ENCODE data around the gene CHST1.
A peak's percentile ranks its signal among the peaks of the same experiment; 100 is the strongest.

Gene CHST1

DNA sequence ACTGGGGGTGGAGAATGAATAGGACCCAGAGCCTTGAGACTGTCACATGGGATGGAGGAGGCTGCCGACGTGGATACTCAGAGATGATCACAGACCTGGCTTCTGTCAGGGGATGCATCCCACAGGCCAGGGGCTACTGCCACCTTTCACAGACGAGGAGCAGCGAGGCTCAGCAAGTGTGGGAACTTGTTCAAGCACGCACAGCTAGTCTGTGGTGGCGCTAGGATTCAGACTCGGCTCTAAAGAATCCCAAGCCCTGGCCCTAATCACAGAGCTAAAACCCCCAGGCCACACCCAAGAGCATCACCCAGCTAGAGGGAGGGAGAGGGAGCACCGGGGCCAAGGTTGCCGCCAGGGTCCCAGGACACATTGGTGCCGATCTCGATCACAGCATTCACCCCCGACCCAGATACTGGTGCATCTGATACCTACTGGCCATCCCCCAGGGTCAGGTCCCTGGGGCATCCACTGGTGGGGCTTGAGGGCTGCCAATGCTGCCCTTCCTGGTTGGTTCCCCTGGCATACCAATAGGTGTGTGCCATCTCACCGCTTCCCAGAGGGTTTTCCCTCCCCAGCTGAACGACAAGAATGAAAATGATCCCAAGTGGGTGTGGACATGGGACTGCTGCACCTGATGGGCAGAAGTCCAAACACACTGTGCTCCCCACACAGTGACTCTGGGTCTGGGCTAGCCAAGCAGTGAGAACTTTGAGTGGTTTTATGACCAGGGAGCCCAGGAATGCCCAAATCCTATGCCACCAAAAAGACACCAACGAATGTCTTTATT is 6.2 kb downstream of the CHST1 start:
- no peak for DNase-seq

DNA sequence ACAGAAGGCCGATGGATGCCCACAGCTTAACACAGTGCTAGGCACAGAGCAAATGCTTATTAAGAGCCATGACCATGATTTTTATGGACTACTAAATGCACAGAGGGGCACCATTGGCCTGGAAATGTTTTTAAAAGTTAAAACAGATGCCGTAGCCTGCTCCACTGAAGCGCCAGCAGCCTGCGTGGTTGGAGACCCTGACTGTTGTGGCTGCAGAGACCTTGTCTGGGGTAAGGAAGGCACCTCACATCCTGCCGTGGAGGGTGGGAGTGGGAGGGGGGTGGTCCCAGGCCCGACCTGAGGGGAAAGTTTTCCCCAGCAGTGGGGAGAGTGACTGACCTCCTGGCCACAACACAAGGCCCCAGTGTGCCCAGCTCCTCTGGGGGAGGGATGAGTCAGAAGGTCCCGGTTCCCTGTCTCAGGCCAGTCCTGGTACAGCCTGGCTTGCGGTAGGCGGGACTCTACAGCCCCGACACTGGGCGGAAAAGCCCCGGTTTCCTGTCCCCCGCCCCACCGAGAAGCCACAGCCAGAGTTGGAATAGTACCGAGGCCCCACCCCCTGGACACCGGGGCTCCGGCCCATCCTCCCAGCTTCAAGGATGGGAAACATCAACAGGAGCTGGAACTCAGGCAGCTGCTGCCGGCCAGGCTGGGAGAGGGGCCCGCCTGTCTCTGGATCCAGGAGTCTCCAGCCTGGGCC is 7.0 kb downstream of the CHST1 start:
- DNase-seq = no peak

DNA sequence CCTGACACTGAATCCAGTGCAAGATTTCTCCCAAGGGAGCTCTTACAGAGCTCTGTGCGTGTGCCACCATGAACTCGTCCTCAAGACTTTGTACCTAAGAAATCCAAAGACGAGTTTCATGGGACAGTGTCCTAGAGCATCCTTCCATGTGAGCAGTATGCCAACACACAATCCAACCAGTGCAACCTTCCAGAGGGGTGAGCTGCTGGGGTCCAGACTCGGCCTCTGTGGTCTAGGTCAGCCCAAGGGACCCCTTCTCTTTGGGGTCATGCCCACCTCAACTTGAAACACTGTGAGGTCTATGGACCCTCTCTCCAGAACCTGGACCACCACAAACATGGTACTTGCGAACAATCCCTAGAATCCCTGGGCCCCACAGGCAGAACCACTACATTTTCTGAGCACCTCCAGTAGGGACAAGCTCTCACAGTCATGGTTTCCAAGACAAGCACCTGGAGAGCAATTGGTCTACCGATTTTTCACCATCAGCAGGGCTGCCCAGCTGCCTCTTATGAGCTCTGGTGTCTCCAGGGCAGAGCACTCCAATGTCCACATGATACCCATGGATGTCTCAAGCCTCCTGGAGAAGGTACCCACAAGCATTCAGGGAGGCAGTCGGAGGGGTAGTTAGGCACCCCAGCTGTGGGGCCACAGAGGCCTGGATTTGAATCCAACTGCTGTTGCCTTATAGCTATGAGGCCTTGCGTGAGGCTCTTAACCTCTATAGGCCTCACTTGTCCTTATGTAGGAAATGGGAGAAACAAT is 7.7 kb downstream of the CHST1 start:
- DNase-seq = no peak

DNA sequence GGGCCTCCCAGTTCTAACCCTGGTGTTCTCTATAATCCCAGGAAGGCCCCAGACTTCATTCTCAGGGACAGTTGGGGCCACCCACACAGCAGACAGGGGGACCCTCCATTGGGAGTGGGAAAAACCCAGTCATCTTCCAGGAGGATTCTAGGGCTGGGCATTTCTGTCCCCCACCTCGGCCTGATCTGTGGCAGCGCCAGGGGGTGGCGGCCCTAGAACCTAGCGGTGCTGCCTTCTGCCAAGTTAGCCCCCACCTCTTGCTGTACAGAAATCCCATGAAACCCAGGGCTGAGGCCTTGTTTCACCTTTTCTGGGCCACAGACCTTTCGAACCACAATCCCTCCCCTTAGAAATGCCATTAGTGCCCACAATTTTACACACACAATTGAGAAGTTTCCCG is 9.6 kb downstream of the CHST1 start:
- no peak for DNase-seq

DNA sequence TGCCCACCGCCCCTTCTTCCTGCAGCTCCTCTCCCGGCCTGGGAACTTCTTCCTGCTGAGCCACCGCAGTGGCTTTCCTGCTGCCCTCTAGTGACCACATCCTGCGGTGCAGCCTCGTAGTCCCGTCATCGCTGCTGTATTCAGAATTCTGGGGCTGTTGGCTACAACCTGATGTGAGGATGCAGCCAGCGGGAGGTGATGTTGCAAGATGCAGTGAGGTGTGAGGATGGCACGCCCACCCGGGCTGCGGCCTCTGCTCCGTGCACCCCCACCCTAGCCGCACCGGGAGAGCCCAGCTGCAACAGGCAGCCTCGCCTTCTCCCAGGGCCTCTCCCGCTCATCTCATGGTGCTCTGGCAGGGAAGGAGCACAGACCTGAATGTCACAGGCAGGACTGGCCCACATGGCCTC is 10.1 kb downstream of the CHST1 start:
- peak; percentile 75 for DNase-seq

DNA sequence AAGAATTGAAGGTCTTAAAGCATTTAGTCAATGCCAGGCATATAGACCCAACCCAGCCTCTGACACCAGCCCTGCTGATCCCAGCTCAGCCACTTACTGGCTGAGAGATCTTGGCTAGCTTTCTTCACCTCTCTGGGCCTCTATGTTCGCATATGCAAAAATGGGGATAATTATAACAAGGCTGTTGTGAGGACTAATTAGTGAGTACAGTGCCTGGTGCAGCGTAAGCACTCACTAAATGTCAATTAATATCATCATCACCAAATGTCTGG is 10.5 kb downstream of the CHST1 start:
- DNase-seq = no peak

DNA sequence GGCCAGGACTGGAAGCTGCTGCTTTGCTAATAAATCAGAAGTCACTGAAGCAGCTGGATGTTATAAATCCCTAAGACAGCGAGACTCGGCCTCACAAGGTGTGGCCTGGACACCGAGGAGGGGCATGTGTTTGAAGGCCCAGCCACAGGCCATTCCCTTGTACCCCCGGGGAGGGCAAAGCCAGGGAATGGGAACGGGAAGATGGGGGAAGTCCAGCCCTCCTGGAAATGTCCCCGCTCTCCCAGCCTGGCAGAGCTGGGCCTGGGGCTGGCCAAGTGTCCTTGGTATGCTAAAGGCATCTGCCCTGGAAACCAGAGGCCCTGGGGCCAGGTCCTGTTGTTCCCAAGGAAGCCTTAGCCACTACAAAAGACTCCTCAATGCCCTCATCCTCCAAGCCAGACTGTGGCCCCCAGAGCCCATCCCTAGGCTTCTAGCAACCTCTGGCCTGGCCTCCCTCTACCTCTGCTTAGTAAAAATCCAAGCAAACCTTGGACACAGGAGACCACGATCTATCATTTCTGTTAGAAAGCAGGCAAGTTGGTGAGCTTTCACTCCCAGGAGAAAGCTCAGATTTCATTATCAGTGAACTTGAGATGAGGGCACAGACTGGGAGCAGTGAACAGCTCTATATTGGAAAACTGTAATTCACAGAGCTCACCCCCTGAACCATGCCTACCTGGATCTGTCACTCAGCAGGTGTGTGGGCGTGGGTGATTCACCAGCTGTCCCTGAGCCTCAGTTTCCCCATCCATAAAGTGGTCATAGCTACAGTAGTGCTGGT is 11.0 kb downstream of the CHST1 start:
- DNase-seq = no peak

DNA sequence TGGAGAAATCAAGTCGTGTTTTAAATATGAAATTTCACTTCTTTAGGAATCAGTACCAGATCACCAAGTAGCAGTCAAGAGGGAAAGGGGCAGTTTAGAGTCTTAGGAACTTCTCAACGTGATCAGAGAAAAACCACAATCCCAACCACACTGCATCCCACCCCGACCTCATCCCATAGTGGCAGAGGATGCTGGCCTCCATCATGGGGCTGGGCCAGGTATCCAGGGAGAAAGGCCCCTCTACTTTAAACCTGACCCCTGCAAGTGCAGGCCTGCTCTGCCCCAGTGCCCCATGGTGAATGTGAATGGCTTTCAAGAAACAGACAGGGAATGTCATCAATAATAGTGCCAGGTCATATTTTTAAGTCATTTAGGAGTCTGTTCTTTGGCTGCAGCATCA is 12.1 kb downstream of the CHST1 start:
- no peak for DNase-seq

DNA sequence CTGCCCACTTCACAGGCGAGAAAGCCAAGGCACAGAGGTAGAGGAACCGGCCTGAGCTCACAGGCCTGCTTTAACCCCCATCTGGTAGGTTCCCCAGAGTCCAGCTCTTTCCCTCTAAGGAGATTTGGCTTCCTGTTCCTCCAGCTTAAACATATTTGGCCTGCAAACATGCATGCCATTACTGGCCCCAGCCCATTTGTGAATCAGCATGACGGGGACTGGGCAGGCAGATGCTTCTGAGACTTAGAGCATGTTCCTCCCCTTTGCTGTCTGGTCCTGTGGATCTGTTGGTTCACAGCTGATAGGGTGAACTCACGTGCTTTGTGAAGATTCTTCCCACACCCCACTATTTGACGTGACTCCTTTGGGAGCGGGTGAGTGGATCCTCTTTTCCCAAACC is 12.6 kb downstream of the CHST1 start:
- DNase-seq = no peak

DNA sequence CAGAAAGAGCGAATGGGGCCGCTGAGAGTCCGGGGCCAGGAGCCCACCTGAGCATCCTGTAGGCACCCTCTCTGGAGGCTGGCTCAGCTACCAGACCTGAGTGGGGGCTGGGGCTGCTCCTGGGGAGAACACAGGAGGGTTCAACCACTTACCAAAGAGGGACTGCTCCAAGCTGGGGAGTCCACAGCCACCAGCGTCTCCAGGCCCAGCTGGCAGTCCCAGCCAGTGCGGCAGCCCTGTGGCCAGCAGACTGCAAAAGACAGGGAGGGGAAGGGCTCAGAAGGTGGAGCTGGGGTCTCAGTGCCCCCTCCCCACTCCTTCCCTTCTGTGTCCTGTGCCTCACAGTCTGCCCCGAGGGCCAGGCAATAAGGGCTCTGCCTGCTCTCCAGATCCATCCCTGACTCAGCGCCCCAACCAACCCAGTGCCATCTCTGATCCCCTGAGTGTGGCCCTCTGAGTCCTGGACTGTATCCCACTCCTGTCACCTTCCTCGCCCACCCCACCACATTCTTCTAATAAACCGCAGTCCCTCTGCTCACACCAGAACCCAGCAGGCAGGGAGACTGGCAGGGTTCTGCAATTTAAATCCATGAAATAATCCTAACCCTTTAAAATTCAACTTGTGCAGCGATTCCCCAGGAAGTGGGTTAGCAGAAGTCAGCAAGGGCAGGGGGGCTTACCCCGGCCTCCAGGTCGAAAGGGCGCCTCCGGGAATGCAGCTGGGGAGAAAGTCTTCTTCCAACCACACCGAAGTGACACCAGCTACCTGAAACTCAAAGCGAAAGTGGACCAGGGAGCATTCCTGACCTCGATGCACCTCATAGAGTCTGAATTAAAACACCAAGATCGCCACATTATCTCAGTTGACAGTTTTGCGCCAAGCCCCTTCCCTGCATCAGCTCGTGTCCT is 13.3 kb downstream of the CHST1 start:
- DNase-seq = no peak

DNA sequence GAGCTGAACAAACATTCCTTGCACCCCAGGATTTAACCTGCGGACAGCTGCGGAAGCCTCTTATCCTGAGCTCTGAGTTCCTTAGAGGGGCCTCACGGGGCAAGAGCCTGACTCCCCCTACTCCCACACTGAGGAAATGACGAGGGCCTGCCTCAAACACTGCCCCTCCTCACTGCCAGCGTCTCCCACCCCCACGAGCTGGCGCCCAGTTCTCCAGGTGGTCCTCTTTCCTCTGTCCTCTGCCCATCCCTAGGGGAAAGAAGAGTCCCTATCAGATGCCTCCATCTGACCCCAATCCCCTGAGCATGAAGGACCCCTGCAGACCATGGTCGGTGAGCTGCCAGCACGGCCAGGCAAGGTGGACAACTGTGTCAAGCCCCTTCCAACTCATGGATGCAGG is 14.3 kb downstream of the CHST1 start:
- DNase-seq = no peak

DNA sequence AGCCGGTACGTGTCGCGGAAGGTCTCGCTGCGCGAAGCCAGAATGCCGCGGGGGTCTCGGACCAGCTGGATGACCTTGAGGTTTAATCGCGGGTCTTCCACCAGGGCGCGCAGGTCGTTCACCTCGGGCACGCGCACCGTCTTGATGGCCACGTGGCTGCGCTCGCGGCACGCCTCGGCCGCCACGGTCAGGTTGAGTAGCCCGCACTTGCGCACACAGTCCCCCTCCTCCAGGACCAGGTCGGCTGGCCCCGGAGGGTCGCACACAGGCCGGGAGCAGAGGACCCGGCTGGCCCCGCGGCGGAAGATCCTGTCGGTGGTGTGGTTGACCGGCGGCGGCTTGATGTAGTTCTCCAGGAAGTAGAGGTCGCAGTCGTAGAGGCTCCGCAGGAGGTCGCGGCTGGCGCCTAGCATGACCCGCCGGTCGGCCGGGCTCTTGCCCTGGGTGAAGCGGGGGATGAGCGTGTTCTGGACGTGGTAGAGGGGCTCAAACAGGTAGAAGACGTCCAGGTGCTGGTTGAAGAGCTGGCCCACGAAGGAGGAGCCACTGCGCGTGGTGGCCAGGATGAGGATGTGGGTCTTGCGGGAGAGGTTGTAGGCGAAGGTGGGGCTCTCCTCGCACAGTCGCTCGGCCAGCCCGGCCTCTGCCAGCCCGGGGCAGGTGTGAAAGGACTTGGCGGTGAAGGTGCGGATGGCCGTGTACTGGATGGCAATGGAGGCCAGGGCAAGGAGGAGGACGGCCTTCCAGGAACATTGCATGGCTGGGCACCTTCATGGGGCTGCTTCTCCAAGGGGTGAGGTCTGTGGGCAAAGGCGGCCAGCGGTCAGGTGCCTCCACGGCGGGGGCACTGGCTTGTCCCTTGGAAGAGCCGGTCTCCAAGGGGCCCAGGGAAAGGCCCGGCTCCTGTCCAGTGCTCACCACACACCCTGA is 15.0 kb downstream of the CHST1 start:
- DNase-seq = no peak

DNA sequence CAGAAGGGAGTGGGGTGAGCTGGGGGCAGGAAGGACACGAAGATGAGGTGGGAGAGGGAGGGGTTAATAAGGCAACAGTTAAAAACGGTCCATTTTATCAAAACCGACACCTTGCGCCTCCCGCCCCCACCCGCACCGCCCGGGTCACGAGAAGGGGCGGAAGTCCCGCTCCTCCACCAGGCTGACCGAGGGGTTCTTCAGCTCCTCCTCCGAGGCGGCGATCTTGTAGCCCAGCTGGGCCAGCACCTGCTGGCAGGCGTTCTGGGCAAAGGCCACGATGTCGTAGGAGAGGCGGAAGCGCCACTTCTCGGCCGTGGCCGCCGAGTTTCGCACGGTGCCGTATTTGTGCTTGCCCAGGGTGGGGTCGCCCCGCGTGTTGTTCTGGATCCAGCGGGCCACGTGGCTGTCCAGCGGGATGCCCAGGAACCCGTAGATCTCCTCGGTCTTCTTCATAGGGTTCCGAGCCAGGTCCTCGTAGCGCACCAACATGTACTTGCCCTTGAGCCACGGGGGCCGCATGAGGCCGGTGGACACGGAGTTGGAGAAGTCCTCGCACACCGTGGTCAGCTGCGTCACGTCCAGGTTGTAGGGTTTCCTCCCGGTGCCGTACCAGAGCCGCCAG is 15.8 kb downstream of the CHST1 start:
- no peak for DNase-seq

DNA sequence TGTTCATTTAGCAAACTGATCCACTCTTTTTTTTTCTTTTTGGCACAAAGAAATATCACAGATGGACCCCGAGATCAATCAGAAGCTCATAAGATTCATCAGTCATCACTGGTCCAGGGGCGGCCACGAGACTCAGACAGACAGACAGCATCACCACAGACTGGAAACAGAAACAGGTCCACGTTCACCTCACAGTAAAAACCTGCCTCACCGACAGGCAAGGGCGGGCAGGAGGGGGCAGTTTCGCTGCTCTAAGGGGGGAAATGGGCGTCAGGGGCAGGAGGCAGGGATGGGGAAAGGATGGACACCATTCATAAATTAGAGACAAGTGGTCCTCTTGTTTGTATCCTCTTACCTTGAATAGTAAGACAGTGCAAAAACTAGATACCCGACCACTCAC is 16.5 kb downstream of the CHST1 start:
- DNase-seq = no peak

DNA sequence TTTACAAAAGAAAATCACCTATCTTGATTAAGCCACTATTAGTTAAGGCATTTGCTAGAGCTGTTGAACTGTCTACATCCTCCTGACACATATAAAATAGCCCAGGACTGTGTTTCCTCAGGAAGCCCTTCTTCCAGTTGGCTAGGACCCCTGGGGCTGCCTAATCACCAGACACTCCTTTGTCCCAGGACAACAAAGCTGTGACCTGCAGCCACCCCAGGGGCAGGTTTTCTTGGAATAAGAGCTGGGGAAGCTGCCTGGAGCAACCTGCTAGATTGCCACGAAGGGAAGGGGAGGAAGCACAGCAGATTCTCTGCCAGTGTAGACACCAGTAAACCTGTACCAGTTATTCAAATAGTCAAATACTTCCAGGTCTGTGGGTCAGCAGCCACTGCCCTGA is 17.6 kb downstream of the CHST1 start:
- no peak for DNase-seq

DNA sequence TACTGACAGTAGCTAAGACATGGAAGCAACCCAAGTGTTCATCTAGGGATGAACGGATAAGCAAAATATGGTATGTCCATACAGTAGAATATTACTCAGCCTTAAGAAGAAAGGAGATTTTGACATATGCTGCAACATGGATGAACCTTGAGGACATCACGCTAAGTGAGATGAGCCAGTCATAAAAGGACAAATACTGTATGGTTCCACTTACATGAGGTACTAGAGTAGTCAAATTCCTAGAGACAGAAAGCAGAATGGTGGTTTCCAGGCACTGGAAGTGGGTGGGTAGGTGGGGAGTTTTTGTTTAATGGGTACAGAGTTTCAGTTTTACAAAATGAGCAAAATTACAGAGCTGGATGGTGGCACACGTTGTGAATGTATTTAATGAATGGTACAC is 18.1 kb downstream of the CHST1 start:
- DNase-seq = no peak

DNA sequence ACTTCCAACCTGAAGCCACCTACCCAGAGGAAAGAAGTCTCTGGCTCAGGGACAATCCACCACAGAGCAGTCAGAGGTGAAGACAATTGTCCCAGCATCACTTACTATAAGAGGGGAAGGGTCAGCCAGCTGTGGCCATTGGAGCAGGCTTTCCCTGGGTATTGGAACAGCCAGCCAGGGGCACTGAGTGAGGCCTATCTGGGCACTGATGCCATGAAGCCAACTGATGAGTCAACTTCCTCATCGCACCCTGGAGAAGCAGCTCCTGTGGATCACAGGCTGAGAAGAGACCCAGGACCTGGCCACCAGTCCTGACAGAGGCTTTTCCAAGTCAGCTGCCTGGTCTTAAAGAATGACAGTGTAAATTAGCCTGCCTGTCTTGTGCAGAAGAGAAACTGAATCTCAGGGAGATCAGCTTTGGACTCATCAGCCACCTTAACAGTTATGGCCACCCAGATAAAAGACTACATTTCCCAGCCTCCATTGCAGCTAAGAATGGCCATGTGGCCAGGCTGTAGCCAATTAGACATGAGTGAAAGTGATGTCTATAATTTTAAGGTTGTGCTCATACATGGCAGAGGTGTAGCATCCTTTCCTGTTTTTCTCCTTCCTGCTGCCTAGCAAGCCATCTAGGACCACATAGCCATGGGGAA is 19.0 kb downstream of the CHST1 start:
- DNase-seq = peak; percentile 43

DNA sequence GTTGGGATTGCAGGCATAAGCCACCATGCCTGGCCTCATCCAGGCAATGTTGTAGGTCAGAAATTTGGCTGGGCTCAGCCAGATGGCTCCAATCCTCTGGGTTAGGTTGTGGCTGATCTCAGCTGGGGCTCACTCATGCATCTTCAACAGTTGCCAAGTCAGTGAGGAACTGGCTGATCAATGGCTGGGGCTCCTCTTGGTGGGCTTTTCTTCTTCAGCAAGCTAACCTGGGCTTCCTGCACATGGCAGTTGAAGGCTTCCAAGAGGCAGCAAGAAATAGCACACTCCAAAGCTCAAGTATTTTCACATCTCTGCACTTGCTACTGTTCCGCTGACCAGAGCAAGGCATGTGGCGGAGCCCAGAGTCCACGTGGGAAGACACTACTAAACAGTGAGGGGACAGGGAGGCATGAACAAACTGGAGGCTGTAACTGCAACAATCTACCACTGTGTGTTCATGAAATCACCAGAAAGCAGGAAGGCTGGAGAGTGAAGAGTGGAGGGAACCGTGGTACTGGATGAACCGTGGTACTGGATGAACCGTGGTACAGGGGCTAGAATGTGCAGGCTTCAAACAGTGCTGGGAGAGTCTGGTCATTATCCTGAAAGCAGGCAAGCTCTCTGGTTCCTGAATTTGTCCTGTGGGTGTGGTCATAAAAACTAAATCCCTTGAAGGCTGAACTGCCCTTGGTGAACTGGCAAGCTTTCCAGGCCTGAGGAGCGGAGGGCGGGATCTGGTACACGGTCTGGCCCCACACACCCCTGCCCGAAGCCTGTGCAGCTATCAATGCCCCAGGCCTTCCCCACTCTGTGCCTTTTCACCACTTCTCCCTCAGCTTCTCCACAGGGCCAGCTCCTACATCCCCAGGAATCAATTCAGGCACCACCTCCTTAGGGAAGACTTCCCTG is 20.2 kb downstream of the CHST1 start:
- DNase-seq = no peak

All from hematopoietic multipotent progenitor cell treated with erythropoietin and hydrocortisone succinate and interleukin-3 and kit ligand, for 6 days (in vitro differentiated cells).